ENCODE results near the gene PSMC3IP. TPM values are rescaled to one million over a fixed set of nuclear protein-coding genes. Genes with fewer than 3 reads are reported as not detected.

Gene PSMC3IP
- total RNA-seq, 1 experiment from 2014 or later, result 17.4 TPM

- DNase-seq (ENCODE audit: low read depth), result no peak
Measured at GRCh38 chr17:42585353-42585752, 7.8 kb upstream of the PSMC3IP start.

DNA sequence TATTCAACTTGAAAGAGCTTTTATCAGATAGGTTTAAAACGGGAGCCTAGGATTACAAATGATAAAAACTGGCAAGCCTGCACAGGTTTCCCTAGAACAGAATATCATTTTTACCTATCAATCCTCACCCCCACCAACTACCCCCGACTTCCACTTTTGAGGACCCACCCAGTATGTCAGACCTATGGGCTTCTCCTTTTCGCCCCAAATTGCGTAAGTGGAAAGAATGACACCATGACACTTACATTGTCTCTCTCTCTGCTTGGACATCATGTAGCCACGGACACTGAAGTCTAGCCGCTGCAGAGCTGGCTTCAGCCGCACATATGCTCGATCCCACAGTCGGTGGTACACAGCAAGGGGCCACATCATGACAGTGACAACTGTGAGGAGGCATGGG lies 7.4 kb upstream of the PSMC3IP start:
- no peak for DNase-seq (ENCODE audit: low read depth)

DNA sequence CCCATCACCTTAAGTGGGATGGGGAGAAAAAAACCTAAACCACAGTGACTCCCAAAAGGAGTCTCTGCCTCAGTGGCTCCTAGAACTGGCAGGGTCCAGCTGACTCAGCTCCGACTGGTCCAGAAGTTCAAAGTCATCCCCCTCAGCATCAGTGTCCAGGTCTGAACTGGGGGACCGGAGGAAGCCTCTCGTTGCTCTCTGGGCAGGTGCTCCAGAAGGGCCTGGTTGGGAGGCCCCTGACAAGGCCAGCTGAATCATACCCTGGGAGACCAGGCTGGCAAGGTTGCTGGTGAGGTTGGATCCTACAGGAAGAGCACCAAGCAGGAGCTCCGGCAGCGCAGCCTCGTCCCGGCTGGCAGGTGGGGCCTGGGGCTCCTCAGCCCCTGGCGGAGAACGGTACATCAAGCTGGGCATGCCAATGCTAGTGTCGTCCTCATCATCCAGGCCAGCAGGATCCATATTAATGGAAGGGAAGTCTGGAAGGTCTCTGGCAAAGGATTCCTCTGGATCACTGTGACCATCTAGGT lies 4.3 kb upstream of the PSMC3IP start:
- DNase-seq (ENCODE audit: low read depth), result no peak

GRCh38 chr17:42579794-42580551 lies 2.4 kb upstream of the PSMC3IP start:
- no peak for DNase-seq (ENCODE audit: low read depth)

DNA sequence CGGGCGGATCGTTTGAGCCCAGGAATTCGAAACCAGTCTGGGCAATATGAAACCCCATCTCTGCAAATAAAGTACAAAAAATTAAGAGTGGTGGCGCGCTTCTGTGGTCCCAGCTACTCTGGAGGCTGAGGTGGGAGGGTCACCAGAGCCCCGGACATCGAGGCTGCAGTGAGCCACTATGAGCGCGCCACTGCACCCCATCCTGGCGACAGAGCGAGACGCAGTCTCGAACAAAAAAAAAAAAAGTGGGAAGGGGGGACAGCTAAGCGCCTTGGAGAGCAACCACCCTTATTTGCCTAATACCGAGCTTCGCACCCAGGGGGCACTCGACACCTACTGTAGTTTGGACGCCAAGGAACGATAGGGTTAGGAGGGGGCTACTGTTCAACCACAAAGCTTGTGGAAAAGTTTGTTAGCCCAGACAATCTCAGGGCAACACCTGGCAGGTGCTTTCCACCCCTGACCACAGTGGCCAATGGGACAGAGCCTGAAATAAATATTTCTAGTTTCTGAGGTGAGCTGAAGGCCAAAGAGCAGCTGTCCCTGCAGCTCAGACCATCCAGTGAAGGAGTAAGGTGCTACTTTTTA lies 847 bp upstream of the PSMC3IP start:
- peak; percentile 67 for DNase-seq (ENCODE audit: low read depth)

DNA sequence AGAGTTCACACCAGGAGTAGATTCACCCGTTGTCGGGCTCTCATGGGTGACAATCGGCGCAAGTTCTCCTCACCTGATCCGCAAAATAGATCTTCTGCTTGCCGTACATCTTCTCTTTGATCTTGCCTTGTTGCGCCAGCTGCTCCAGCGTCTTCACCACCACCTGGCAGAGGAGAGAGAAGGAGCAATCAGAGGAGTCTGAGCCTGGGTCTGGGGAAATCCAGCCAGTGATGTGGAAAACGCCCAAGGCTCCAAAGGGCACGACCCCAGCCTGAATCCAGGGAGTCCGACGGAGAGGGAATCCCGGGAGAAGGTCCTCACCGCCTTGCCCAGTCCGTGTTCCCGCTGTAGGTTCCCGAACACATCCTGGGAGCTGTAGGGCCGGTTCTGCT lies 393 bp downstream of the PSMC3IP start:
- no peak for DNase-seq (ENCODE audit: low read depth)

DNA sequence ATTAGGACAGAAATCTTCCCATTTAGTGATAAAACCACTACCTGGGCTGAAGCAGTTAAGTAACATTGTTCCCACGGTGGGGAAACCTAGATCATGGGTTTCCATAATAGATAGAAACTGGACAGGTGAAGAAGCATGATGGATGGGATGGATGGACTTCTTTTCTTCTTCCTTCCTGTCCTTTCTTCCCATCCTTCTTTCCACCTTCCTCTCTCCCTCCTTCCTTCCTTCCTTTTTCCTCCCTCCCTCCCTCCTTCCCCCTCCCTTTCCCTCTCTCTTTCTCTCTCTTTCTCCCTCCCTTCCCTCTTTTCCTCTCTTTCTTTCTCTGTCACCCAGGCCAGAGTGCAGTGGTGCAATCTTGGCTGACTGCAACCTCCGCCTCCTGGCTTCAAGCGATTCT lies 3.1 kb downstream of the PSMC3IP start:
- DNase-seq (ENCODE audit: low read depth), result no peak

GRCh38 chr17:42573095-42573494 lies 4.4 kb downstream of the PSMC3IP start:
- no peak for DNase-seq (ENCODE audit: low read depth)

DNA sequence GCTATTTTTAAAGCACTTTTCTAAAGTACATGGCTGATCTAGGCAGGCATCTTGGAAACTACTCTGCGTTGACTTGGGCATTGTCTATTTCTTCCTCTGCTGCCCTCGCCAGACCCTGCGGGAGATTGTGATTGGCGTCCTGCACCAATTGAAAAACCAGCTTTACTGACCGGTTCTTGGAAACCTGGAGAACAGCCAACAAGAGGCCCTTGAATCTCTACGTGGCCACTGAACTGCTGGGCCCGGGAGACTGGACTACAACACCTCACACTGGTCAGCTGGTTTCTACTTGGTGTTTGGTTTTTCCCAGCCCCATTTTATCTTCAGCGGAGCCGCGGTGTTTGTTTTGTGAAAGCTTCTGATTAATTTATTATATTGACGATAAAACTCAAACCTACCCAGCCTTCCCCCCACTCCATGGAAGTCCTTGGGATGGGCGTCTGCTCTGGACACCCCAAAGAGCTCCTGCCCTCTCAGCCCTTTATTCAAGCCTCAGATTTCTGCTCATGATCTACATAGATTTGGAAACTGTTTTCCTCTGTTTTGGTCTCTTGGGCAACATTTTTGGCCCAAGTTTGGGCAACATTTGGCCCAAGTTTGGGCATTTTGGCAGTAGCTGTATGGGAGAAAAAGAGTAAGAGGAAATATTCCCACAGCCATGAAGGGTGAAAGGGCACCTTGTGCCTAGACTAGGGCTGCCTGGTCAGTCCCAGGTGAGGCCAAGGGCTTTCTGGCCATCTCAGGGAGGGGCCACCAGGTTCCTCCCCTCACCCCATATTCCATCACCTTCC lies 5.9 kb downstream of the PSMC3IP start:
- no peak for DNase-seq (ENCODE audit: low read depth)

DNA sequence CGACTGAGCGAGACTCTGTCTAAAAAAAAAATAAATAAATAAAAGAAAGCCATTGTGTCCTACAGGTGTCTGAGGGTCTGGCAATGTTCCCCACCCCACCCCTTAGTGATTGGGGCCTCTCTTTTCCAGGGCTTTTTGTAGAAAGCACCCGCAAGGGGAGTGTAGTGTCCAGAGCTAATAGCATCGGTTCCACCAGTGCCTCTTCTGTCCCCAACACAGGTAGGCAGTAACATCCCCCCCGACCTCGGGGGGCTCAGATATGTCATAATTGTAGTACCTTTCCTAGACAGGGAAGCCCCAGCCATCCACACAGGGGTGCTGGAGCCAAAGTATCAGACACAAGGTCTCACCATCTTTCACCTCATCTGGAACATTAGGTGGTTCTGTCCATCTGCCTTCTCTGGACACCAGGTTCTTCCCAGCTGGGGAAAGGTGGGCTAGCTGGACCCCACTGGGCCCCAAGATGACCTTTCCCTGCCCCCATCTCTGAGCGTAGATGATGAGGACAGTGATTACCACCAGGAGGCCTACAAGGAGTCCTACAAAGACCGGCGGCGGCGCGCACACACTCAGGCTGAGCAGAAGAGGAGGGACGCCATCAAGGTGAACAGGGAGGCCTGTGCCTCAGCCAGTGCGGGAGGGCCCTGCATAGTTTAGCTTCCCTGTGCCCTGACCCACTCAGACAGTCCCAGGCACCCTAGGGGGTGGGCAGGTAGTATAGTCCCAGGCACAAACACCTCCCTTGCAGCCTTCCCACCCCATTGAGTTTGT lies 9.0 kb downstream of the PSMC3IP start:
- DNase-seq (ENCODE audit: low read depth), result no peak

DNA sequence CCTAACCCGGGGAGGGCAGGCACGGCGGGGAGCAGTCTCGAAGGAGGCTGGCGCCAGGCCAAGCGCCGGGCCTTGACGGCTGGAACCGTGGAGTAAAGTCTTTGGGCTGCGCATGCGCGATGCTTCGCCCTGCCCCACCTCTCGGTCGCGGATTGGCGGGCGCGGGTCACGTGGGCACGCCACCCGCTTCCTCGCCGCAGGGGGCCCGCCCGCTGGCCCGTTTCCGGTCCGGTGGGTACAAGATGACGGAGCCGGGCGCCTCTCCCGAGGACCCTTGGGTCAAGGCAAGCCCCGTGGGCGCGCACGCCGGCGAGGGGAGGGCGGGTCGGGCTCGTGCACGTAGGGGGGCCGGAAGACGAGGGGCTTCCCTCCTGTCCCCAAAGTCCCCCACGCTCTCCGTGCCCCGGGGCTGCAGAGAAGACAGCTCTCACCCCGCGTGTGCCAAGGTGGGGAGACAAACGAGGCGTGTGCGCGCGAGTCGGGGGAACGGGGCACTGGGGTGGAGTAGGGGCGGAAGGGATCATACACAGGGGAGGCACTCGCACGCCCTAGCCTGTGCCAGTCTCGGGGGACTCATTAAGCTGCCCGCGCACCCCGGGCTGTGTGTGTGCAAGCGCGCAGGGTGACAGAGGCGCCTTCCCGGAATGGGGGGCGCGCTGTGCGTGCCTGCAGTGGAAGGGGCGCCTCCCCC lies 10.5 kb downstream of the PSMC3IP start, which contains the start of gene MLX:
Gene MLX (plus strand): TSS at position 218 of the 691 bp plus-strand sequence. CDS start 25 bp downstream, at position 243.
- DNase-seq (ENCODE audit: low read depth), result peak; percentile 91

GRCh38 chr17:42566215-42566882 lies 11.2 kb downstream of the PSMC3IP start:
- no peak for DNase-seq (ENCODE audit: low read depth)

- no peak for DNase-seq (ENCODE audit: low read depth)
Measured at GRCh38 chr17:42565523-42566214, 11.9 kb downstream of the PSMC3IP start.

- no peak for DNase-seq (ENCODE audit: low read depth)
Measured at GRCh38 chr17:42564815-42565522, 12.6 kb downstream of the PSMC3IP start.

DNA sequence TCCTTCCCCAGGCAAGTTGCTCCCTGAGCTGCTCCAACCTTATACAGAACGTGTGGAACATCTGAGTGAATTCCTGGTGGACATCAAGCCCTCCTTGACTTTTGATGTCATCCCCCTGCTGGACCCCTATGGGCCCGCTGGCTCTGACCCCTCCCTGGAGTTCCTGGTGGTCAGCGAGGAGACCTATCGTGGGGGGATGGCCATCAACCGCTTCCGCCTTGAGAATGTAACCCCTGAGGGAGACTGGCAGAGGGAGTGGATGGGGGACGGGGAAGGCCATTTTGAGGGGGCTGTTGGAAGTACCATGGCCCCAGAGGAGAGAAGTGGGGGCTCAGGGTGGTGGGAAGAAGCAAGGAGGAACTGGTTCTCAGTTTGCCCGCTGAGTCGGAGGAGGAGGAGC lies 13.6 kb downstream of the PSMC3IP start:
- no peak for DNase-seq (ENCODE audit: low read depth)

- no peak for DNase-seq (ENCODE audit: low read depth)
Measured at GRCh38 chr17:42563543-42563942, 14.0 kb downstream of the PSMC3IP start.

GRCh38 chr17:42563143-42563509 lies 14.4 kb downstream of the PSMC3IP start:
- no peak for DNase-seq (ENCODE audit: low read depth)

GRCh38 chr17:42562388-42563142 lies 15.0 kb downstream of the PSMC3IP start:
- no peak for DNase-seq (ENCODE audit: low read depth)
